WTC11 (cell line): ENCODE measurements around the gene PUSL1. TPM values are rescaled to one million over a fixed set of nuclear protein-coding genes. Genes with fewer than 3 reads are reported as not detected.

Experiments
- ATAC-seq: fragments of 200-7000 bp; cut with Tn5 transposase; 2 replicates; pipeline ENCODE4 v1.10.0; 2021; ENCODE audit warnings: mild to moderate bottlenecking, moderate library complexity
- CTCF ChIA-PET: fragments of 300-600 bp; sonication (Branson Sonifier 250); formaldehyde crosslinking; loops from one replicate; lab custom pipeline; 2021; ENCODE audit warnings: antibody characterized with exemption; lab: Charles Lee
- POLR2A ChIA-PET: fragments of 350-600 bp; sonication (Branson Sonifier 250); formaldehyde crosslinking; loops from one replicate; lab custom pipeline; 2021; ENCODE audit warnings: antibody characterized with exemption; lab: Charles Lee
- DNase-seq: peaks from one replicate; pipeline ENCODE4 v3.0.0; 2021; ENCODE audit warnings: low spot score
- H3K27ac Mint-ChIP-seq: 2 replicates; pipeline ENCODE4 v1.8.0; 2021; ENCODE audit warnings: mixed read lengths
- H3K27me3 Mint-ChIP-seq: 2 replicates; pipeline ENCODE4 v1.8.0; 2021; ENCODE audit warnings: low read depth, mild to moderate bottlenecking, moderate library complexity, mixed read lengths
- H3K36me3 Mint-ChIP-seq: 2 replicates; pipeline ENCODE4 v1.8.0; 2021; ENCODE audit warnings: mixed read lengths
- H3K4me1 Mint-ChIP-seq: 2 replicates; pipeline ENCODE4 v1.8.0; 2022; ENCODE audit warnings: mixed read lengths
- H3K4me3 Mint-ChIP-seq: 2 replicates; pipeline ENCODE4 v1.8.0; 2021; ENCODE audit warnings: mild to moderate bottlenecking, moderate library complexity, mixed read lengths
- H3K9me3 Mint-ChIP-seq: 2 replicates; pipeline ENCODE4 v1.8.0; 2021; ENCODE audit warnings: mixed read lengths
- CTCF ChIP-seq: fragments of 200-600 bp; IDR thresholded peaks from 2 replicates; pipeline ENCODE4 v1.8.0; 2022; ENCODE audit warnings: antibody characterized with exemption
- FOXJ3 ChIP-seq: sonication (generic); formaldehyde crosslinking; IDR thresholded peaks from 2 replicates; pipeline ENCODE4 v1.9.0; 2021; ENCODE audit warnings: missing genetic modification reagents, mild to moderate bottlenecking, borderline replicate concordance
- FOXP1 ChIP-seq: sonication (generic); formaldehyde crosslinking; IDR thresholded peaks from 2 replicates; pipeline ENCODE4 v1.8.0; 2022; ENCODE audit warnings: missing genetic modification reagents, mild to moderate bottlenecking, moderate library complexity, borderline replicate concordance
- GABPB1 ChIP-seq: sonication (generic); formaldehyde crosslinking; IDR thresholded peaks from 2 replicates; pipeline ENCODE4 v1.8.1; 2023; ENCODE audit warnings: mild to moderate bottlenecking, missing genetic modification reagents
- MYBL2 ChIP-seq: sonication (generic); formaldehyde crosslinking; IDR thresholded peaks from 2 replicates; pipeline ENCODE4 v1.8.1; 2023; ENCODE audit warnings: mild to moderate bottlenecking, moderate library complexity, missing genetic modification reagents
- NFE2L1 ChIP-seq: sonication (generic); formaldehyde crosslinking; IDR thresholded peaks from 2 replicates; pipeline ENCODE4 v1.8.1; 2023; ENCODE audit warnings: missing genetic modification reagents
- RORB ChIP-seq: fragments of 250-450 bp; sonication (Bioruptor Pico); IDR thresholded peaks from 2 replicates; pipeline ENCODE4 v1.9.0; 2021; ENCODE audit warnings: mild to moderate bottlenecking
- USF1 ChIP-seq: sonication (generic); formaldehyde crosslinking; IDR thresholded peaks from 2 replicates; pipeline ENCODE4 v1.8.0; 2022; ENCODE audit warnings: mild to moderate bottlenecking, missing genetic modification reagents
- ZNF671 ChIP-seq: fragments of 250-450 bp; sonication (Bioruptor Pico); IDR thresholded peaks from 2 replicates; pipeline ENCODE4 v1.8.0; 2021; ENCODE audit warnings: mild to moderate bottlenecking
- total RNA-seq: library from RNA; stranded (reverse); gene quantifications from 3 replicates; pipeline ENCODE4 v1.2.3, GENCODE V29; 2021
- TF ChIP-seq, protein P1 (sequence below): sonication (generic); formaldehyde crosslinking; IDR thresholded peaks from 2 replicates; pipeline ENCODE4 v1.8.0; 2023; ENCODE audit warnings: mild to moderate bottlenecking, missing genetic modification reagents
- TF ChIP-seq, protein P2 (sequence below): sonication (generic); formaldehyde crosslinking; IDR thresholded peaks from 2 replicates; pipeline ENCODE4 v1.8.1; 2023; ENCODE audit warnings: mild to moderate bottlenecking, missing genetic modification reagents
- TF ChIP-seq, protein P3 (sequence below): fragments of 250-450 bp; sonication (Bioruptor Pico); IDR thresholded peaks from 2 replicates; pipeline ENCODE4 v1.9.0; 2021; ENCODE audit warnings: moderate library complexity, mild to moderate bottlenecking, inconsistent platforms, borderline replicate concordance
- TF ChIP-seq, protein P4 (sequence below): sonication (generic); formaldehyde crosslinking; IDR thresholded peaks from 2 replicates; pipeline ENCODE4 v1.8.1; 2023; ENCODE audit warnings: mild to moderate bottlenecking, missing genetic modification reagents, moderate library complexity

The PUSL1 gene
- total RNA-seq, 1 experiment from 2014 or later: 51.5 TPM

- TF ChIP-seq FOXJ3 (CRISPR knock-in tag) (no peak), FOXP1 (CRISPR knock-in tag) (no peak)
- TF ChIP-seq, protein P1, sequence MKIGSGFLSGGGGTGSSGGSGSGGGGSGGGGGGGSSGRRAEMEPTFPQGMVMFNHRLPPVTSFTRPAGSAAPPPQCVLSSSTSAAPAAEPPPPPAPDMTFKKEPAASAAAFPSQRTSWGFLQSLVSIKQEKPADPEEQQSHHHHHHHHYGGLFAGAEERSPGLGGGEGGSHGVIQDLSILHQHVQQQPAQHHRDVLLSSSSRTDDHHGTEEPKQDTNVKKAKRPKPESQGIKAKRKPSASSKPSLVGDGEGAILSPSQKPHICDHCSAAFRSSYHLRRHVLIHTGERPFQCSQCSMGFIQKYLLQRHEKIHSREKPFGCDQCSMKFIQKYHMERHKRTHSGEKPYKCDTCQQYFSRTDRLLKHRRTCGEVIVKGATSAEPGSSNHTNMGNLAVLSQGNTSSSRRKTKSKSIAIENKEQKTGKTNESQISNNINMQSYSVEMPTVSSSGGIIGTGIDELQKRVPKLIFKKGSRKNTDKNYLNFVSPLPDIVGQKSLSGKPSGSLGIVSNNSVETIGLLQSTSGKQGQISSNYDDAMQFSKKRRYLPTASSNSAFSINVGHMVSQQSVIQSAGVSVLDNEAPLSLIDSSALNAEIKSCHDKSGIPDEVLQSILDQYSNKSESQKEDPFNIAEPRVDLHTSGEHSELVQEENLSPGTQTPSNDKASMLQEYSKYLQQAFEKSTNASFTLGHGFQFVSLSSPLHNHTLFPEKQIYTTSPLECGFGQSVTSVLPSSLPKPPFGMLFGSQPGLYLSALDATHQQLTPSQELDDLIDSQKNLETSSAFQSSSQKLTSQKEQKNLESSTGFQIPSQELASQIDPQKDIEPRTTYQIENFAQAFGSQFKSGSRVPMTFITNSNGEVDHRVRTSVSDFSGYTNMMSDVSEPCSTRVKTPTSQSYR (CRISPR knock-in tag): no peak
These were observed 50.9 kb downstream of the PUSL1 start (continued) for GRCh38 chr1:1359308-1359663.

GRCh38 chr1:1359664-1360468 lies 51.5 kb downstream of the PUSL1 start:
- TF ChIP-seq GABPB1 (CRISPR knock-in tag): 0 out of 2 replicates have a peak, but pooled peaks have one; percentile 10
- no peak for TF ChIP-seq ZNF671 (CRISPR knock-in tag)
- TF ChIP-seq, protein P2, sequence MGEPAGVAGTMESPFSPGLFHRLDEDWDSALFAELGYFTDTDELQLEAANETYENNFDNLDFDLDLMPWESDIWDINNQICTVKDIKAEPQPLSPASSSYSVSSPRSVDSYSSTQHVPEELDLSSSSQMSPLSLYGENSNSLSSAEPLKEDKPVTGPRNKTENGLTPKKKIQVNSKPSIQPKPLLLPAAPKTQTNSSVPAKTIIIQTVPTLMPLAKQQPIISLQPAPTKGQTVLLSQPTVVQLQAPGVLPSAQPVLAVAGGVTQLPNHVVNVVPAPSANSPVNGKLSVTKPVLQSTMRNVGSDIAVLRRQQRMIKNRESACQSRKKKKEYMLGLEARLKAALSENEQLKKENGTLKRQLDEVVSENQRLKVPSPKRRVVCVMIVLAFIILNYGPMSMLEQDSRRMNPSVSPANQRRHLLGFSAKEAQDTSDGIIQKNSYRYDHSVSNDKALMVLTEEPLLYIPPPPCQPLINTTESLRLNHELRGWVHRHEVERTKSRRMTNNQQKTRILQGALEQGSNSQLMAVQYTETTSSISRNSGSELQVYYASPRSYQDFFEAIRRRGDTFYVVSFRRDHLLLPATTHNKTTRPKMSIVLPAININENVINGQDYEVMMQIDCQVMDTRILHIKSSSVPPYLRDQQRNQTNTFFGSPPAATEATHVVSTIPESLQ (CRISPR knock-in tag): no peak
- POLR2A ChIA-PET: interaction anchor here (1.0 kb wide), 1 partner anchor 39 kb away, joined by 3 read pairs; the partner anchor contains the start of gene CCNL2

GRCh38 chr1:1360506-1361169 lies 52.2 kb downstream of the PUSL1 start:
- Mint-ChIP-seq H3K27ac (peak overlapping the region; percentile 62; the same call in 1 of the 2 replicates), H3K36me3 (no peaks in the 10 kb centered on the region), H3K4me1 (peaks cover 21% of the 10 kb centered on the region), H3K27me3 (peaks cover 30% of the 10 kb centered on the region)
- DNase-seq: peak; percentile 21
- POLR2A ChIA-PET: interaction anchor here (1.0 kb wide), 1 partner anchor 38 kb away, joined by 3 read pairs; the partner anchor contains the start of gene CCNL2
- TF ChIP-seq NFE2L1 (CRISPR knock-in tag) (no peak), RORB (CRISPR knock-in tag) (no peak), MYBL2 (CRISPR knock-in tag) (no peak), USF1 (CRISPR knock-in tag) (no peak), CTCF (no peak)
- TF ChIP-seq, protein P3, sequence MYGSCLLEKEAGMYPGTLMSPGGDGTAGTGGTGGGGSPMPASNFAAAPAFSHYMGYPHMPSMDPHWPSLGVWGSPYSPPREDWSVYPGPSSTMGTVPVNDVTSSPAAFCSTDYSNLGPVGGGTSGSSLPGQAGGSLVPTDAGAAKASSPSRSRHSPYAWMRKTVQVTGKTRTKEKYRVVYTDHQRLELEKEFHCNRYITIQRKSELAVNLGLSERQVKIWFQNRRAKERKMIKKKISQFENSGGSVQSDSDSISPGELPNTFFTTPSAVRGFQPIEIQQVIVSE (CRISPR knock-in tag): no peak
- TF ChIP-seq, protein P4, sequence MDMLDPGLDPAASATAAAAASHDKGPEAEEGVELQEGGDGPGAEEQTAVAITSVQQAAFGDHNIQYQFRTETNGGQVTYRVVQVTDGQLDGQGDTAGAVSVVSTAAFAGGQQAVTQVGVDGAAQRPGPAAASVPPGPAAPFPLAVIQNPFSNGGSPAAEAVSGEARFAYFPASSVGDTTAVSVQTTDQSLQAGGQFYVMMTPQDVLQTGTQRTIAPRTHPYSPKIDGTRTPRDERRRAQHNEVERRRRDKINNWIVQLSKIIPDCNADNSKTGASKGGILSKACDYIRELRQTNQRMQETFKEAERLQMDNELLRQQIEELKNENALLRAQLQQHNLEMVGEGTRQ (CRISPR knock-in tag): no peak
- TF ChIP-seq, all 79 proteins: peak for 0
- H3K9me3 Mint-ChIP-seq: no peaks in the 10 kb centered on the region
- CTCF ChIA-PET: no interaction called here
- no peak overlapping the region for H3K4me3 Mint-ChIP-seq
- ATAC-seq: no peak

More at GRCh38 chr1:1359664-1360468, 51.5 kb downstream of the PUSL1 start:
- Mint-ChIP-seq H3K4me1 (peaks cover 21% of the 10 kb centered on the region), H3K4me3 (no peak overlapping the region), H3K27ac (no peak overlapping the region), H3K9me3 (no peaks in the 10 kb centered on the region), H3K36me3 (no peaks in the 10 kb centered on the region), H3K27me3 (peaks cover 28% of the 10 kb centered on the region)
- ATAC-seq (no peak), DNase-seq (peak; percentile 15)
- CTCF ChIA-PET: interaction anchor here (1.9 kb wide), 1 partner anchor 11 kb away, joined by 8 read pairs; no protein-coding TSS in a partner anchor
